ENCODE results near the gene CLOCK.

Gene CLOCK

DNA sequence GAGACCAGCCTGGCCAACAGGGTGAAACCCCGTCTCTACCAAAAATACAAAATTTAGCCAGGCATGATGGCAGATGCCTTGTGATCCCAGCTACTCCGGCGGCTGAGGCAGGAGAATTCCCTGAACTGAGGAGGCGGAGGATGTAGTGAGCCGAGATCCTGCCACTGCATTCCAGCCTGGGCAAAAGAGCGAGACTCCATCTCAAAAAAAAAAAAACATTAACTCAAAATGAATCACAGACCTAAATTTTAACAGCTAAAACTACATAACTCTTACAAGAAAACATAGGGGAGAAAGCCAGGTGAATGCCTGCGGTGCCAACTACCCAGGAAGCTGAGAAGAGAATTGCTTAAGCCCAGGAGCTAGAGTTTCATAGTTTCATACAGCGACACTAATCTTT is 96.1 kb downstream of the CLOCK start:
- H3K27ac ChIP-seq: no peak overlapping the region
- TF ChIP-seq ZFX (IDR thresholded peaks at IDR 0.05; ENCODE audit: borderline replicate concordance): no peak
- TF ChIP-seq, protein P1, sequence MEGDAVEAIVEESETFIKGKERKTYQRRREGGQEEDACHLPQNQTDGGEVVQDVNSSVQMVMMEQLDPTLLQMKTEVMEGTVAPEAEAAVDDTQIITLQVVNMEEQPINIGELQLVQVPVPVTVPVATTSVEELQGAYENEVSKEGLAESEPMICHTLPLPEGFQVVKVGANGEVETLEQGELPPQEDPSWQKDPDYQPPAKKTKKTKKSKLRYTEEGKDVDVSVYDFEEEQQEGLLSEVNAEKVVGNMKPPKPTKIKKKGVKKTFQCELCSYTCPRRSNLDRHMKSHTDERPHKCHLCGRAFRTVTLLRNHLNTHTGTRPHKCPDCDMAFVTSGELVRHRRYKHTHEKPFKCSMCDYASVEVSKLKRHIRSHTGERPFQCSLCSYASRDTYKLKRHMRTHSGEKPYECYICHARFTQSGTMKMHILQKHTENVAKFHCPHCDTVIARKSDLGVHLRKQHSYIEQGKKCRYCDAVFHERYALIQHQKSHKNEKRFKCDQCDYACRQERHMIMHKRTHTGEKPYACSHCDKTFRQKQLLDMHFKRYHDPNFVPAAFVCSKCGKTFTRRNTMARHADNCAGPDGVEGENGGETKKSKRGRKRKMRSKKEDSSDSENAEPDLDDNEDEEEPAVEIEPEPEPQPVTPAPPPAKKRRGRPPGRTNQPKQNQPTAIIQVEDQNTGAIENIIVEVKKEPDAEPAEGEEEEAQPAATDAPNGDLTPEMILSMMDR (IDR thresholded peaks at IDR 0.05): no peak

DNA sequence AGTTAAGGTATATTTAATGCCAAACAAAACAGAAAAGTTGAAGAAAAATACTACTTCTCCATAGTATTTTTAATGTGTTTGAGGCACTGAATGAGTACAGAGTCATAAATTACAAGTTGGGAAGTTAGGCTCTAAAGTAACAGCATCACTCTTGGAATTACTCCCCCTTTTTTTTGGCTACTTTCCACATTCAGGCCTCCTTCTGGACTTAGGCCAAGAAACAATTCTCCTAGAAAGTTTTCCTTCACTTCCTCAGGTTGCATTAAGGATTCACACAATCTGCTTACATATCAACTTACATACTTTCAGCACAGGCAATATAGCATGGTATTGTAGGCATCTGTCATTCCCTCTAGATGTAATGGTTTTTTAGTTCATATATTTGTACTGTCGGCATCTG is 98.9 kb downstream of the CLOCK start:
- TF ChIP-seq, protein P1 (IDR thresholded peaks at IDR 0.05): no peak
- TF ChIP-seq ZFX (IDR thresholded peaks at IDR 0.05; ENCODE audit: borderline replicate concordance): no peak
- no peak overlapping the region for H3K27ac ChIP-seq

DNA sequence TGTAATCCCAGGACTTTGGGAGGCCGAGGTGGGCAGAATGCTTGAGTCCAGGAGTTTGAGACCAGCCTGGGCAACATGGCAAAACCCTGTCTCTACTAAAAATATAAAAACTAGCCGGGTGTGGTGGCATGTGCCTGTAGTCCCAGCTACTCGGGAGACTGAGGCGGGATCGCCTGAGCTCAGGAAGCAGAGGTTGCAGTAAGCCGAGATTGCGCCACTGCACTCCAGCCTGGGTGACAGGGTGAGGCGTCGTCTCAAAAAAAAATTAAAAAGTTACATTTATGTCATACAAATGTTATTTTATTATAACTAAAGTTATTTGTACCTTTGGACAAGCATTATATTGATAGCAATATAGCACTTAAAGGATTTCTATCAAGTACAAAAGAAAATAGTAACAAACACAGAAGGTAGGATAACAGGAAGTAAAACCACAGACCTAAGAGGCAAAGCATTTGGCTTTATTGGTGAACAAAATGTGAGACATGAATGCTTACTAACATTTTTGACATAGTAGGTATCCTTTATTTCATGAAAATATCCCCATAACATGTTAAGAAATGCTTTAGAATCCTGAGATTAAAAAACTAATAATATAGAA is 99.5 kb downstream of the CLOCK start:
- H3K27ac ChIP-seq: no peak overlapping the region
- TF ChIP-seq, protein P1 (IDR thresholded peaks at IDR 0.05): no peak
- TF ChIP-seq ZFX (IDR thresholded peaks at IDR 0.05; ENCODE audit: borderline replicate concordance): no peak

DNA sequence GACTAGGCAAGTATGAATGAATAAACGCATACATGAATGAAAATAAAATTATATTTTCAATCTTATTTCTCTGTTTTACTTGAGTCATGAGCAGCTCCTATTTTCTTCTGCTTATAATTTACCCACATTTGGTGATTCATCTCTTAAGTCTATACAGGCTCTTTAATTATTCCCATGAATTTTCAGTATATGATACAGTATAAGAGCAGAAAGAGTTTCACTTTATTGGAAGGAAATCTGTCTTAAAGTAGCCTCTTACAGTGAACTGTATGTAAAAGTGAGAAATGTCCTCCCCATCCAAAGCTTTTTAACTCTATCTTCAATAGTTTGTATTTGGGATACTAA is 100.2 kb downstream of the CLOCK start:
- H3K27ac ChIP-seq: no peak overlapping the region

DNA sequence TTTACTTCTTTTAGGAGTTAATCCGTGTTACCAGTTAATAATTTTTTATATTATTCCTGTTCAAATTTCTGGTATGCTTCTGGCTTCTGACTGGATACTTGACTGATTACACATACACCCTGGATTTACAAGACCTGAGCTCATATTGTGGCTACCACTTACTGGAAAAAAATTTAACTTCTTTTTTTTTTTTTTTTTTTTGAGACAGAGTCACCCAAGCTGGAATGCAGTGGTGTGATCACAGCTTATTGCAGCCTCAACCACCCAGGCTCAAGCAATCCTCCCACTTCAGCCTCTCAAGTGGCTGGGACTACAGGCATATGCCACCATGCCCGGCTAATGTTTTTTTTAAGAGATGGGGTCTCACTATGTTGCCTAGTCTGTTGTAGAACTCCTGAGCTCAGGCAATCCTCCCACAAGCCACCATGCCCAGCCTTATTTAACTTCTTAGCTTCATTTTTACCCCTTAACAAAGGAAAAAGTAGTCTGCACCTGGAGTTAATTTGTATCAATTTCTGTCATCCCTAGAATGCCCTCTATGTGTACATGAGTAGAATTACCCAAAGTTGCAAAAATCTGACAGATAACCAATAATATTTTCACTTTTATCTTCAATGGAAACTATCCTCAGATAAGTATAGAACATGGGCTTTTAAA is 100.7 kb downstream of the CLOCK start:
- no peak overlapping the region for H3K27ac ChIP-seq
- no peak for TF ChIP-seq ZFX (IDR thresholded peaks at IDR 0.05; ENCODE audit: borderline replicate concordance)
- TF ChIP-seq, protein P1 (IDR thresholded peaks at IDR 0.05): no peak

More for the DNA sequence above, 100.2 kb downstream of the CLOCK start:
- no peak for TF ChIP-seq ZFX (IDR thresholded peaks at IDR 0.05; ENCODE audit: borderline replicate concordance)
- TF ChIP-seq, protein P1 (IDR thresholded peaks at IDR 0.05): no peak

DNA sequence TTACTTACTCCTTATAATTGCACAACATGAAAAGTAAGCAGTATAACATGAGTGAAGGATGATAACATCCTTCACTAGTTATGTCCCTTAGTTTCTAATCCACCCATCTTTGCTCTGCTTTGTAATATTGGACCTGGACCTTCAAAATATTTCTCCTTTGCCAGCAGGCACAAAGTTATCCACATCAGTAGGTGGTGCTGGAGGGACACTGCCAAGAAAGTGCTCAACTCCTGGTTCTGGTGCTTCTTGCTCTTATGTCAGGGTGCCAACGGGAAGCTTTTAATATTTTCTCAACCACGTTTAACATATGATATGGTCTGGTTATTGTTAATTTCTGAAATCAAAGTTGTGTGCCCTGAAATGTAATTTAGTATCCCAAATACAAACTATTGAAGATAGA is 101.9 kb downstream of the CLOCK start:
- H3K27ac ChIP-seq: no peak overlapping the region
- TF ChIP-seq ZFX (IDR thresholded peaks at IDR 0.05; ENCODE audit: borderline replicate concordance): no peak
- TF ChIP-seq, protein P1 (IDR thresholded peaks at IDR 0.05): peak; percentile 35

DNA sequence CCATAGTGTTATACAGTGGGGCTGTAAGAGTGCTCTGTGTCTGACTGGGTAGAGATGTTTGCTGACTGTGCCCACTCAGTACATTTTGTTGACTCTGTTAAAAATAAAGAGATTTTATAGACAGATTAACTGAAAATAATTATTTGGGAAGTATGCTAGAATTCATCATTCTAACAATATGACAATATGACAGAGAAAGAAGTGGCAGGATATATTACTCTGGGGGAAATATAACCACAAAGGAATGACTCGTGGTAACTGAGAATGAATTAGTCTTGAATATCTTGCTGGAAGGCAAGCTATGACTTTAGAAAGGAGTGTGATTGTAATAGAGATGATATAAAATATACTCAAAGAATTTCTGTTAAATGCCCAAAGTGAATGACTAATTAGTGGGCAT is 104.2 kb downstream of the CLOCK start:
- TF ChIP-seq, protein P1 (IDR thresholded peaks at IDR 0.05): no peak
- TF ChIP-seq ZFX (IDR thresholded peaks at IDR 0.05; ENCODE audit: borderline replicate concordance): no peak
- no peak overlapping the region for H3K27ac ChIP-seq

Data from 22Rv1 (cell line).